ENCODE results near the gene GATA2. TPM values are rescaled to one million over a fixed set of nuclear protein-coding genes. Genes with fewer than 3 reads are reported as not detected.

GATA2 gene
- total and polyA plus RNA-seq, 2 of the 13 experiments (the other 11 are each of a cell fraction or from before 2014, with no cell fraction given), result 3.5 to 6.2 TPM

- no peak for TF ChIP-seq ZNF646 (CRISPR knock-in tag; IDR thresholded peaks at IDR 0.05)
- no peak for TF ChIP-seq MYNN (CRISPR knock-in tag; IDR thresholded peaks at IDR 0.05; ENCODE audit: low read depth)
- TF ChIP-seq, protein P1, sequence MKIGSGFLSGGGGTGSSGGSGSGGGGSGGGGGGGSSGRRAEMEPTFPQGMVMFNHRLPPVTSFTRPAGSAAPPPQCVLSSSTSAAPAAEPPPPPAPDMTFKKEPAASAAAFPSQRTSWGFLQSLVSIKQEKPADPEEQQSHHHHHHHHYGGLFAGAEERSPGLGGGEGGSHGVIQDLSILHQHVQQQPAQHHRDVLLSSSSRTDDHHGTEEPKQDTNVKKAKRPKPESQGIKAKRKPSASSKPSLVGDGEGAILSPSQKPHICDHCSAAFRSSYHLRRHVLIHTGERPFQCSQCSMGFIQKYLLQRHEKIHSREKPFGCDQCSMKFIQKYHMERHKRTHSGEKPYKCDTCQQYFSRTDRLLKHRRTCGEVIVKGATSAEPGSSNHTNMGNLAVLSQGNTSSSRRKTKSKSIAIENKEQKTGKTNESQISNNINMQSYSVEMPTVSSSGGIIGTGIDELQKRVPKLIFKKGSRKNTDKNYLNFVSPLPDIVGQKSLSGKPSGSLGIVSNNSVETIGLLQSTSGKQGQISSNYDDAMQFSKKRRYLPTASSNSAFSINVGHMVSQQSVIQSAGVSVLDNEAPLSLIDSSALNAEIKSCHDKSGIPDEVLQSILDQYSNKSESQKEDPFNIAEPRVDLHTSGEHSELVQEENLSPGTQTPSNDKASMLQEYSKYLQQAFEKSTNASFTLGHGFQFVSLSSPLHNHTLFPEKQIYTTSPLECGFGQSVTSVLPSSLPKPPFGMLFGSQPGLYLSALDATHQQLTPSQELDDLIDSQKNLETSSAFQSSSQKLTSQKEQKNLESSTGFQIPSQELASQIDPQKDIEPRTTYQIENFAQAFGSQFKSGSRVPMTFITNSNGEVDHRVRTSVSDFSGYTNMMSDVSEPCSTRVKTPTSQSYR (CRISPR knock-in tag; IDR thresholded peaks at IDR 0.05; ENCODE audit: borderline replicate concordance), result peak; percentile 79
- no peak for TF ChIP-seq SMAD1 (CRISPR knock-in tag; IDR thresholded peaks at IDR 0.05; ENCODE audit: borderline replicate concordance, low read depth)
- TF ChIP-seq ATF3 (CRISPR knock-in tag; IDR thresholded peaks at IDR 0.05), result peak; percentile 20; the same call in 1 of the 2 replicates
- TF ChIP-seq, protein P2, sequence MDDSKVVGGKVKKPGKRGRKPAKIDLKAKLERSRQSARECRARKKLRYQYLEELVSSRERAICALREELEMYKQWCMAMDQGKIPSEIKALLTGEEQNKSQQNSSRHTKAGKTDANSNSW (CRISPR knock-in tag; IDR thresholded peaks at IDR 0.05; ENCODE audit: borderline replicate concordance), result no peak
- 0 out of 2 replicates have a peak, but pooled peaks have one; percentile 4 for TF ChIP-seq ZBTB1 (CRISPR knock-in tag; IDR thresholded peaks at IDR 0.05; ENCODE audit: borderline replicate concordance)
- TF ChIP-seq MAX (IDR thresholded peaks at IDR 0.05), result 0 out of 2 replicates have a peak, but pooled peaks have one; percentile 24
- 0 out of 2 replicates have a peak, but pooled peaks have one; percentile 16 for TF ChIP-seq BORCS8-MEF2B (CRISPR knock-in tag; IDR thresholded peaks at IDR 0.05)
- TF ChIP-seq HOXA3 (CRISPR knock-in tag; IDR thresholded peaks at IDR 0.05), result peak; percentile 37; the same call in 1 of the 2 replicates
- TF ChIP-seq AGO2 (optimal IDR thresholded peaks at IDR 0.05; ENCODE audit: low read depth, low read length), result peak; percentile 58
- peak; percentile 33; the same call in 1 of the 2 replicates for TF ChIP-seq ZFP90 (CRISPR knock-in tag; IDR thresholded peaks at IDR 0.05; ENCODE audit: borderline replicate concordance)
- TF ChIP-seq ATF1 (CRISPR knock-in tag; IDR thresholded peaks at IDR 0.05), result no peak
- TF ChIP-seq MED13 (CRISPR knock-in tag; IDR thresholded peaks at IDR 0.05), result no peak; the same call in 1 of the 2 replicates
- no peak for TF ChIP-seq NRL (CRISPR knock-in tag; IDR thresholded peaks at IDR 0.05; ENCODE audit: borderline replicate concordance)
Measured at GRCh38 chr3:128488991-128489673, 3.9 kb downstream of the GATA2 start (continued).
